ENCODE measurements around the gene PTTG1IP.

PTTG1IP gene

DNA sequence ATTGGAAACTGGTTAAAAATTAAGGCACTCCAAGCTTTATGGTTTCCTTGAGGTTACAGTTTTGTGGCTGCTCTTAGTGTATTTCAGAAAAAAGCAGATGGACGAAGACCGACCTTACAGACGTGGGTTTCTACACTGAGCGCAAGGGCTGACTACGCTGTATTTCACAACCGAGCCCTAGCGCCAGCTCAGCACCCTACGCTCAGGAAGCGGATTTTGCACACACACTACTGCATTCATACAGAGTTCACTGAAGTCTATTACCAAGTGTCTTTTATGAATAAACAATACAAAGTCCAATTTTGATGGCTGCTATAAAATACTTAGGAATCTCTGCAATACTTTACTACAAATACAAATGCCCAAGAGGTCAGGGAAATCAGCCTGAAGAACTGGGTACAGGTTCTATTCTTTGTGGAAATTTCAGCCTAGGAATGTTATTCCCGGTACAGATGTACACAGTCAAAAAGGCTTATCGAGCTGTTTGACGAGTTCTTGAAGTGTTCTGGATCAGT, 23.8 kb downstream of the PTTG1IP start:
- no peak for DNase-seq (ENCODE audit: insufficient read length, low spot score)
- FAIRE-seq, result no peak

DNA sequence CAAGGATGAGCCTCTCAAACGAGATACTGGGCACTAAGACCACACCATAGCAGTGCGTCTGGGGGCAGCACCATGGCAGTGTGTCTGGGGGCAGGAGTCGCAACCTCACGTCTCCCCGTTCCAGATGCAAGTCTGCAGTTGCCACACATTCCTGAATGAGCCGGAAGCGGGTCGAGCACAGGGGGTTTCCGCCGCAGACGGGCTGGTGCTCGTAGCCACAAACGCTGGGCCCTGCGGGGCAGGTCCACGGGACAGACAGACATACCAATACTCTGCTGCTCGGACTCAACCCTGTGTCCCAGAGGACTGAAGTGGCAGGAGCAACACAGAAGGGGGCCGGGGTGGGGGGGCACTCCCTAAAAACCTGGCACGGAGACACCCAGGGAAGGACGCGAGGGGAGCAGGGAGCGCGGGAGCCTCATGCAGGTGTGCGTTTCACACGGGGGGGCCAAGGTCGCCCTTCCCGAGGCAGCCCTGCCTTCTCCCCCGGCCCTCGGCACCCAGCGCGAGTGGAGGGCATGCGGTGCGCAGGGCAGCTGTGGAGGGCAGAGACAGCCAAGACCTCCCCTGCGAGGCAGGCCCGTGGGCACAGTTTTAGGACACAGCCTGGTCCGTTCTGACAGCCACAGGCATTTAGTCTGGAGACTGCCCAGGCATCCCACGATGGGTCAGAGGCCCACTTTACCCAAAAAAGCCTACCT, 24.5 kb downstream of the PTTG1IP start:
- no peak for FAIRE-seq
- DNase-seq (ENCODE audit: insufficient read length, low spot score), result no peak

DNA sequence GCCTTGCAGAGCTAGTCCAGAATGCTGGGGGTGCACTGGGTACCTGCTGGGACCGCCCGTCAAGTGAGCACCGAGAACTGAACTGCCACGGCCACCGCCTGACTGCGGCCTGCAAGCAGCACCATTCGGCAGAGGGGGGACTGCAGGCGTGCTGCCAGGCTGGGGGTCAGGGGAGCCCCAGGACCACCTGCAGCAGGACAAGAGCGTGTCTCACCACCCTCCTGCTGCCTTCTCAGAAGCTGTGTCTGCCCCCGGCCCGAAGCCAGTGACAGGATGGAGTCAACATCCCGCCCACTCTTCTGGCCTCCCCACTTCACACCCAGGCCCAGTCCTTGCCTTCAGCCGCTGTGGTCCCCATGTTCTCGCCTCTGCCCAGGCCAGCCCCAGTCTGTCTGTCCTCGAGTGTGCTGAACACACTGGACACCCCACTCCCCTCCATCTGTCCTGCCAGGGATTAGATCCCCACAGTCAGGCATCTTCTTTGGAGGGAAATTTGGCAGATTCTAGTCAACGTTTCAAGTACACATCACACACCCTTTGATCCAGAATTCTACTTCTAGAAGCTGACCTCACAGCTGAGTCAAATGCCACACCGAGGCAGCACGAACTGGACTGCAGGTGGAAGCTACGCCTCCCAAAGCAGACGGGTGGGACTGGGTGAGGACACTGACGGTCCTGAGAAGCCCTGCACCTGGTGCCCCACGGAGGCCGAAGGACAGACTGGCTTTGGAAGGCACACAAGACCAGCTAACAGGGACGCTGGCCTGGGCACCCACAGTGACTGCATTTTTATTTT, 26.0 kb downstream of the PTTG1IP start:
- FAIRE-seq (no peak), DNase-seq (ENCODE audit: insufficient read length, low spot score) (no peak)

DNA sequence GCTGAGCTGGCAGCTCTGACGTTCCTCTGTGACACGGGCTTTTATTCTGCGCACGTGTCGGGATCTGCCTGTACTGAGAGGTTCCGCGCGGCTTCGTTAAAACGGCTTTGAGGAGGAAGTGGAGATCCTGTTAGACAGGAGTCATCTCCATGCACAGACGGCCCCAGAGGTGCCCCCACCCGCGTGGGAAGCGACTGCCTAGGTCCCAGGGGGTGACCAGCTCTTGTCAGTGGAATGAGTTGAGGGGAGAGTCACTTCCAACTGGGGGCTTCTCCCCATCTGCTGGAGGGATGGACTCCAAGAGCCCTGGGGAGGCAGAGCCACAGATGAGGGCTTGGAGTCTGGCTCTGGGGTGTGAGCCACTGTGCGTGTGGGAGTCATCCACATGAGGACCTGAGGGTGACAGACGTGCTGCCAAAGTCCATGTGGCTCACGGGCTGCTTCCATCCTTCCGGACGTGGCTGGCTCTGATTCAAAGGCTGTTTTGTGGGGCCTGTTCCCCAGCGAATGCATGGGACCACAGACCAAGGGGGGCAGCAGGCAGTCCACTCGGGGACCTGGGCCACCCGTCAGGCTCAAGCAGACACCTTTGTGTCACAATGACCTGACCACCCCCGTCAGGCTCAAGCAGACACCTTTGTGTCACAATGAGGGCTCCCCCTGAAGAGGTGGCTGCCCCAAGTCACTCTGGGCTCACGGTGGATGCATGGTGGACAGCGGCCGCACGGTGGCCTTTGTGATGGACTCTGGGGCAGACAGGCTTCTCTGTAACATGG, 26.8 kb downstream of the PTTG1IP start:
- DNase-seq (ENCODE audit: insufficient read length, low spot score) (no peak), FAIRE-seq (no peak)

DNA sequence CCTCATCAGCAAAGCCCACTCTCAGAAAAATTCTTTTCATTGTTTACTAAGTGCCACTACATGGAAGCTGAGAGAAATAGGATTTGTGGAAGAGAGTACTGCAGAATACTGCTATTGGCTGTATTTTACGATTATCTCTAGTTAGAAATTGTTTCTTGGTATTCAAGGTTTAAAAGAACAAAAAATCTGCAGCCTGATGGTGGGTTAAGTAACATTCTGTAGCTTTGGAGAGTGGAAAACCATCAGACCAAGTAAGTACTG, 27.3 kb downstream of the PTTG1IP start:
- DNase-seq (ENCODE audit: insufficient read length, low spot score), result no peak
- no peak for FAIRE-seq

DNA sequence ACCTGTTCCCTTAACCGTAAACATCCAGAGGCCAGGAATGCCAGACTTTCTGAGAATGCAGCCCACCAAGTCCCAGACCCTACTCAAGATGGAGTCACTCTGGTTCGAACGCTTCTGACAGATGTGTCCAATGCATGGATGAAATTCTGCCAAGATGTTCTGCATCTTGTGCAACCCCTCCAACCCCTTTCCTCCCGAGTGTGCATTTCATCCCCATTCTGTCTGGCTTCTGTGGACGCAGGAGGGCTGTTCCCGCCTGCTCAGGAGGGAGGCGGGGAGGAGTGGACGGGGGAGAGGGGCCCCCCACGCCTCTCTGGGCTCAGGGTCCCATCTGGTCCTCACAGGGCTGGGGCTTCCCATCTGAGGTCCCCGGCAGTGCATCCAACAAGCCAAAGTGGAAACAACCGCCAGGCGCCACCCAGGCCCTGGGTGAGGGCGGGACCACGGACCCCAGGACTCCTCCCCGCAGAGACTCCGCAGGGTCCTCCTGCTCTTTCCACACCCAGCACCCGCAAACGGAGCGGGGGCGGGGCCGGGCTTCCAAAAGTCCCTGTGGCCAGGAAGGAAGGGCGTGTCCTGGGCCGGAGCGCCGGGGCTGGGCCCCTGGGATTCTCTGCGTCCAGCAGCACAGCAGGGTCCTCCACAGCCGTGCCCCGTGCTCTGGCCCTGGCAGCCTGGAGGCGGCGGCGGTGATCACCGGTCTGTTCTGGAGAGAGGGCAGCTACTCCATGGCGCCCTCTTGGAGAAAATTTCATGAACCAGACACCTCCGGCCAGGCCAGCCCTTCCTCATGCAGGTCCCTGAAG, 27.9 kb downstream of the PTTG1IP start:
- DNase-seq (ENCODE audit: insufficient read length, low spot score), result peak; percentile 38
- no peak for FAIRE-seq

DNA sequence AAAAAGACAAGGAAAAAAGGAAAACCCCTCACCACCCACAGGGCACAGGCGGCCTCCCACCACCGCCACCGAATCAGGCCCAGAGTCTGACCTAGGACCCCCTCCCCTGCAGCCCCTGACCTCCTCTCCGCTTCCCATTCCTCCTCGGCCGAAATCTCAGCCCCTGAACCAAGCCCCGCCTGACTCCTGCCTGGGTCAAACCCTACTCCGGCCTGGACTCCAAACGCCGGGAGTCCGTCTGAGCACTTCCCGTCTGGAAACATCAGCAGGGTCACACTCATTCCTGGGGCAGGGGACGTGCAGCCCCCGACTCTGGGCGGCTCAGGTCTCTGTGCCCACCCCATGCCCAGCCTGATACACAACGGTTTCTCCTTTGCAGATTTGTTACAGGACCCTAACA, 29.2 kb downstream of the PTTG1IP start:
- no peak for FAIRE-seq
- DNase-seq (ENCODE audit: insufficient read length, low spot score), result no peak

DNA sequence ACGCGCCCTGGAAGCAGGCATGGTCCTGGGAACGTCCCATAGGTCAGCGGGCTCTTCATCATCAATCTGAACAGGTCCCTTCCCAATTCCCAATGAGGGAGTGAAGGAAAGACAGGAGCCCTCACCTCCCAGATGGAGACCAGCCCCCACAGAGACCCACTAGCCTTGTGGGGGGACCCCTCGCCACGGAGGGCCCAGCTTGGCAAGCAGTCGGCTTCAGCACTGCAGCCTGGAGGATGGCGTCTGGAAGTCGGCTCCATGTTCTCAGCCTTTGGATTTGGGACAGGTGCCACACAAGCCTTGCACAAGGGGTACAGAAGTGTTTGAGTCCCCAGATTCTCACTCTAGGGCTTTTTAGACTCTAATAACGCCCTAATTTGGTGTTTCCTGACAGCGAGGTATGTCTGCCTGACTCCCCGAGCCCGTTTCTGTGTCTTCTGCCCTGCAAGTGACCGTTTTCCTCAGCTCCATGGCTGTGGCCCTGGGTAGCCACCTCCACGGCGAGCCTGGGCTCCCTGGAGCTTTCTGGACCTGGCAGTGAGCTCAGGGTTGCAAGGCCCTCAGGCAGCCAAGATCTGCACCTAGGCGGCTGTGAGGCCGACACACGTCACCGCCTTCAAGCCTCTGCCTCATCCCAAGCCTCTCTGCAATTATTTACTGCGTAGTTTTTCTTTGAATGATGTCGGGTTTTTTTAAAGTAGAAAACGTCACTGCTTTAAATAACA, 30.6 kb downstream of the PTTG1IP start:
- DNase-seq (ENCODE audit: insufficient read length, low spot score) (no peak), FAIRE-seq (no peak)

DNA sequence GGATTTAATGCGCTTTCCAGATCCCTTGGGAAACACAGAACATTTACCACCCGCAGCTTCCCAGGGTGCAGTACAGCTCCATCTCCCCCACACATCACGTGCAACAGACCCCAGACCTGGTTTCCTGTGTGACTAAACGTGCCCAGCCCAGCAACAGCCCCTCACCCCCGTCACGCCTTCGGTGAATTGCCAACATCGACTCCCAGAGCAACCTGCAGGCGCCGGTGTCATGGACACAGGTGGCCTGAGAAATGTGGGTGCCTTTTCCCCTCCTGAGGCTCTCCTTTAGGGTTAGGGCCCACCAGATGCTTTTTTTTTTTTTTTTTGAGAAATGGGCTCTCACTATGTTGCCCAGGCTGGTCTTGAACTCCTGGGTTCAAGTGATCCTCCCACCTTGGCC, 31.4 kb downstream of the PTTG1IP start:
- no peak for FAIRE-seq
- no peak for DNase-seq (ENCODE audit: insufficient read length, low spot score)

DNA sequence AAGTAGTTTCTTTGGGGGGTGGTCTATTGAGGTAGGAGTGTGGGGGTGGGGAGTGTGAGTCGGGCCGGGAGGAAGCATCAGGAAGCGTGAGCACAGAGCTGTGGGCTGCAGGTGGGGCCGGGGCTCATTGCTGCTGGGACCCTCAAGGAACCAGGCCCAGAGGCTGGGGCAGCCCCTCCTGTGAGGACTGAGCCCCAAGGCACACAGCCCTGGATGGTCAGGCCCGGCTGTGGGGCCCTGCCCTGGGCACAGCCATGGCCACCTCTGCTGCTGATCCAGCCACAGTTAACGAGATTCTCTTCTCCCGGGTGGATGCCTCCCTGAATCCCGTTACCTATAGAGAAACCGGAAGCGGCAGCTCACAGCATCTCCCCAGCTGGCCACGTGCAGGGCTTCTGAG, 32.7 kb downstream of the PTTG1IP start:
- no peak for DNase-seq (ENCODE audit: insufficient read length, low spot score)
- FAIRE-seq, result no peak

DNA sequence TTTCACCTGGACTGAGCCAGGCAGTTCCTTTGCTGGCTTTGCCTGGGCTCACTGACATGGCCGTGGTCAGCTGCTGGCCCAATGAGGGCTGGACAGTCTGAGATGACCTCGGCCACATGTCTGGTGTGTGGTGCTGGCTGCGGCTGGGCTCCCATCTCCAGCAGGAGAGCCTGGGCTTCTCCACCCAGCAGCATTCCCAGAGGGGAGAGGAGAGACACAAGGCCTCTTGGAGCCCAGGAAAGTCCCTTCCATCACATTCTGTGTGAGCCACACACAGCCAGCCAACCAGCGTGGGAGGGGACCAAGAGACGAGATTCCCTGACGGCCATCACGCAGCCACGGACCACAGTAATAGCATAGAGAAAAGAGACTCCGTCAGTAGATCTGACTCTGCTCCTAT, 34.5 kb downstream of the PTTG1IP start:
- no peak for DNase-seq (ENCODE audit: insufficient read length, low spot score)
- FAIRE-seq, result no peak

DNA sequence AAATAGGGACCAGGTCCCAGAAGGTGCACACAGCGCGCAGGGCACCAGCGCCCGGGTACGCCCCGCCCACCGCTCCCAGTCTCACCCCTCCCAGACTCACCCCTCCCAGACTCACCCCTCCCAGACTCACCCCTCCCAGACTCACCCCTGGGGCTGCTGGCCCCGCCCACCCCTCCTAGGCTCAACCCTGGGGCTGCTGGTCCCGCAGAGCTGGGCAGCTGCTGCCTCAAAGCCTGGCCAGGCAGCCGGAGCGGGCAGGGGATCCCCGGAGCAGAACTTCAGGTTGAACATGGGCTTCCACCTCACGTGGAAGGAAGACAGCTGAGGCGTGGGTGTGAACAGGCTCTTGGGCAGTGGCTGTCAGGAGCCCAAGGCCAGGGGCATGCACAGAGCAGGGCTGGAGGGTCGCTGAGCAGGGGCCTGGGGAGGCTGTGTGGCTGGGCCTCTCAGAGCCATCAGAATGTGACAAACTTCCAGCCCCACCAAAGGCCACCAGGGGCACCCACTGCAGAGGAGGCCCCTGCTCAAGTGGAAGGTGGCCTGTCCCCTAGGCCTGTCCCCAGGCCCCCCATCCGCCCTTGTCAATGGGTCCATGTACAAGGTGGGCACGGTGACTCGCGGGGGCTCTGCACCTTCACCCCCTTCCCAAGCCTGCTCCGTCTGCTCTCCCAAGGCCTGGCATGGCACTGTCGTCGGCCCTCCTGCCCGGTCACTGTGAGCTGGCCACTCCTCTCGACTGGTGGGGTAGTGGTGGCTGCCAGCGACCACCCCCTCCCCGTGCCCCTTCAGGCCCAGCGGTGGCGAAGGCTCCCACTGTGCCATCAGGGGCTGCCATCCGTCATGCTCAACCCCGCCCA, 35.2 kb downstream of the PTTG1IP start:
- DNase-seq (ENCODE audit: insufficient read length, low spot score) (no peak), FAIRE-seq (peak; percentile 16)

DNA sequence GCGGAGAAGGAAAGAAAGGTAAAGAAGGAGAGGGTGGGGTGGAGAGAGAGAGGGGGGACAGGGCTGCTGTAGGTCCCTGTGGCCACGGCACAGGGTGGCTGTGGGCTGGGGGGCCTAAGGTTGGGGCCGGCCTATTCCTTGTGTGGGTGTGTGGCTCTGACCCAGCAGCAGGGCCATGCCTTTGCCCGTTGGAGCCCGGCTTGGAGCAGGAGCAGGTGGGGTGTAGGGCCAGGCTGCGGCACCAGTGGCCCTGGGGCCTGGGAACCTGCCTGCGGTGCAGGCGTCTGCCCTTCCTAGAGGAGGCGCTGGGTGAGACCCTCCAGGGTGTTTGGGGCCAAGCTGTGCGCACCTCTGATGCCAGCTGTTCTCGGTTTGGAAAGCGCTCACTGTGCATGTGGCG, 36.0 kb downstream of the PTTG1IP start:
- no peak for FAIRE-seq
- no peak for DNase-seq (ENCODE audit: insufficient read length, low spot score)

DNA sequence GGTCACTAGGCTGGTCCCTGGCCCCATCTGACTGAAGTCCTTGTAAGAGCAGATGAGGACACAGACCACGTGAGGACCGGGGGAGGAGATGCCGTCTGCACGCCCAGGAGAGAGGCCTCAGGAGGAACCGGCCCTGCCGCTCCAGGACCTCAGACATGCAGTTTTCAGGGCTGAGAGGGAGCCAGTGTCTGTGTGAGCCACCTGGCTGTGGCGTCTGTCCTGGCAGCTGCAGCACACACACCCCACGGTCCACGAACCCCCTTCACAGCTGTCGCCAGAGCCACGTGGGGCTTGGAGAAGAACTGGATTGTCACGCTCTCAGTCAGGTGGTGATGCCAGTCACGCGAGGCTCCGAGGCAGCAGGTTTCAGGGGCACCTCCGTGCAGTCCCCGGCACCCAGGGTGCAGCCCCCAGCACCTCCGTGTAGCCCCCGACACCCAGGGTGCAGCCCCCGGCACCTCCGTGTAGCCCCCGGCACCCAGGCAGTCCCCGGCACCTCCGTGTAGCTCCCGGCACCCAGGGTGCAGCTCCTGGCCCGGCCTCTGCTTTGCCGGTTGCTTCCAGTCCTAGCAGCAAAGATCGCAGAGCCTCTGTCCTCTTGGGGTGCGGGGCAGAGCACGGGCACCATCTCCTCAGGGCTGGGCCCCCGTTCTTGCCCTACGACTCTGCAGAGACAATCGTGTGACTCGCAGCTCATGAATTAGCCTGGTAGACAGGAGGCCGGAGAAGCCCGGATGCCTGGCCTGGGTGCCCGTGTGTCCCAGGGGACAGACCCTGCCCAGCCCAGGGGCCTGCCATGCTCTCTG, 36.6 kb downstream of the PTTG1IP start:
- DNase-seq (ENCODE audit: insufficient read length, low spot score), result peak; percentile 64
- FAIRE-seq, result no peak

DNA sequence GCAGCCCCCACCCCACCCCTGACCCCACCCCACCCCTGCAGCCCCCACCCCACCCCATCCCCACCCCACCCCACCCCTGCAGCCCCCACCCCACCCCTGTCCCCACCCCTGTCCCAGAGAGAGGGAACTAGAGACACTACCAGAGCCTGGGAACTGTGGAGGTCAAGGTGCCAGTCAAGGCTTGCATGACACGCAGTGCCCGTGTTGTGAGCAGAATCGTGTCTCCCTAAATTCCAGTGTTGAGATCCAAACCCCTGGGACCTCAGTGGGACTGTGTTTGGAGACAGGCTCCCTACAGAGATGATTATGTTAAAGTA, 37.2 kb downstream of the PTTG1IP start:
- DNase-seq (ENCODE audit: insufficient read length, low spot score) (no peak), FAIRE-seq (no peak)

DNA sequence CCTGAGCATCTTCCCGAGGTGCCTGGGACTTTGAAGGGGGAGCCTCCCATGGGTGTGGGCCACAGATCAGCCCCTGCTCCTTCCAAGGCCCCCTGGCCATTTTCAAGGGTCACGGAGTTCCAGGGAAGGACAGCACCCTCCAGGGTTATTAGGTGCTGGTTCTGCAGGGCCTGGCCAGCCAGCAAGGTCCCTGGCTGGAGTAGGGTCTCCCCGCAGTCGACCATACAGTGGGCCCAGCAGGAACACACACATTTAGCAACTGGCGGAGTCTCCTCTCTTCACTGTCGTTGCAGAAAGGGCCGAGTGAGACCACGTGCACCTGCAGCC, 37.9 kb downstream of the PTTG1IP start:
- DNase-seq (ENCODE audit: insufficient read length, low spot score) (no peak), FAIRE-seq (no peak)

DNA sequence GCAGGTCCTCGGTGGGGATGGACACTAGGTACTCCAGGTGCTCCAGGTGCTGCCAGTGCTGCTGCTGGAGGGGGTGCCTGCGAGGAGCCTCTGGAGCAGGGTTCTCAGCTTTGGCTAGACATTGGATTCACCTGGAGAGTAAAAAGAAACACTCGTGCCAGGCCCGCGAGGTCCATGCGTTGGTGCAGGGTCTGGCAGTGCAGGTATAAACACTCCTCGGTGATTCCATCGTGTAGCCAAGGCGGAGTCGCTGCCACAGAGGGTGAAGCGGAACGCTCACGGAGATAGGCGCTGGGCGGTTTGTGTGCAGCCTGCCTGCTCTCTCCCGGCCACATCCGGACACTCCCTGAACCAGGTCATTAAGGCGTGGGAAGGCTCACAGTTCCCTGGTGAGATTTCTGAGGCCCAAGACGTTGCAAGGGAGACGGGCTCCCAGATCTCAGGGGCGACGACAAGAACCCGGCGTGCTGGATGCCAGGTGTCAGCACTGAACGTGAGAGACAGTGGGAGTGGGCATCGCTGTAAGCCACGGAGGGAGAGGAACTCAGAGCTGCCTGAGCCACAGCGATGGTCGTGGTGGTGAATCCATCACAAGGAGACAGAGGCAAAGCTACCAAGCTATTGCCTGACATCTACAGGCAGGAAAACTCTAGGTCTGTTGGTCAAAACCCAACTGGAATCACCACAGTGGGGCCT, 38.4 kb downstream of the PTTG1IP start:
- FAIRE-seq, result no peak
- DNase-seq (ENCODE audit: insufficient read length, low spot score), result no peak

DNA sequence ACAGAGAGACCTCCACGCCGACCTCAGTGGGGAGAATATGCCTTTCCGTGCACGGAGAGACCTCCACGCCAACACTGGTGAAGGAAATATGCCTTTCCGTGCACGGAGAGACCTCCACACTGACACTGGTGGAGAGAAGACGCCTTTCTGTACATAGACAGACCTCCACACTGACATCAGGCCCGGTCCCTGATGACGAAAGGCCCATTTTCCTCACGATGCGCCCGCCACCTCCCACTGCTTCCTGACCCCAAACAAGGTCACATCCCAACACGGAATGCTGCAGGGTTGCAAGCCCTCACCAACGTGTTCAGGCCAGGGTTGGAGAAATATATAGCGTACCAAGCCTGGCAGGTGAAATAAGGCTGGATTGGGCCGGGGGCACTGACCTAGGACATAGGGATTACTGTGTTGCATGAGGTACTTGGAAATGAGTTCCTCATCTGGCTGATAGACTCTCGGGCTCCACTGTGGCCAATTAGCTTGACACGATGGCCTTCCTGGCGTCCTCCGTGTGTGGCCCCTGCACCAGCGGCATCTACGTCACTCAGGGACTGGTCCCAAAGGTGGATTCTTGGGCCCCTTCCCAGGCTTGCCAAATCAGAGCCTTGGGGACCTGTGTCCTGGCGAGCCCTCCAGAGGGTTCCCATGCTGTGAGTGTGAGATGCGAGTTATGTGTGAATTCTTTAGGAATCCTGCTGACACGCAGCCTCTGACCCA, 39.1 kb downstream of the PTTG1IP start:
- DNase-seq (ENCODE audit: insufficient read length, low spot score), result no peak
- no peak for FAIRE-seq
